ENCODE results near the gene TAF13. TPM values are rescaled to one million over a fixed set of nuclear protein-coding genes. Genes with fewer than 3 reads are reported as not detected.

TAF13 gene
- total RNA-seq, 1 donor from 2014 or later, result 48.4 TPM

- H3K27ac ChIP-seq, result no peak overlapping the region
- H3F3A ChIP-seq (ENCODE audit: low read depth), result peaks cover 18% of the 10 kb centered on the region
- peaks cover 5% of the 10 kb centered on the region for H3K27me3 ChIP-seq
- H2AFZ ChIP-seq (replicated peaks), result no peak overlapping the region
- H3K4me1 ChIP-seq, result peaks cover 2% of the 10 kb centered on the region
- H3K36me3 ChIP-seq, result no peaks in the 10 kb centered on the region
- Mint-ChIP-seq H3K27me3 (ENCODE audit: insufficient read depth, low read depth) (peaks cover 4% of the 10 kb centered on the region), H3K4me1 (peaks cover 8% of the 10 kb centered on the region), H3K4me3 (no peak overlapping the region), H3K27ac (no peak overlapping the region), H3K9me3 (no peaks in the 10 kb centered on the region), H3K36me3 (no peaks in the 10 kb centered on the region)
- TF ChIP-seq EZH2phosphoT487 (IDR thresholded peaks at IDR 0.05) (no peak), EZH2 (IDR thresholded peaks at IDR 0.05) (no peak), CTCF (IDR thresholded peaks at IDR 0.05) (no peak)
- no peak for DNase-seq (ENCODE audit: low spot score)
- no peak overlapping the region for H3K9ac ChIP-seq
- peaks cover 2% of the 10 kb centered on the region for H3K79me2 ChIP-seq (ENCODE audit: low read depth)
- no peaks in the 10 kb centered on the region for H4K20me1 ChIP-seq (ENCODE audit: low read depth)
- no peak overlapping the region for H3K4me3 ChIP-seq
- H3K9me3 ChIP-seq (ENCODE audit: low read depth), result no peaks in the 10 kb centered on the region
- no peak overlapping the region for H3K4me2 ChIP-seq
Measured at GRCh38 chr1:109045595-109045994, 30.2 kb downstream of the TAF13 start.

GRCh38 chr1:109041621-109042468 is 34.0 kb downstream of the TAF13 start, which contains the start of gene WDR47:
WDR47 (minus strand) TSS chr1:109042102; CDS start chr1:109023512, 18,590 bp downstream.
- Histone ChIP-seq H2AFZ (replicated peaks) (peak within 1 kb of the TSS; percentile 99), H3K4me2 (peak within 1 kb of the TSS; percentile 97), H3K9me3 (ENCODE audit: low read depth) (no peaks in the 10 kb centered on the region), H3F3A (ENCODE audit: low read depth) (peaks cover 26% of the 10 kb centered on the region), H3K79me2 (ENCODE audit: low read depth) (peaks cover 24% of the 10 kb centered on the region), H3K36me3 (no peaks in the 10 kb centered on the region), H3K27me3 (peaks cover 5% of the 10 kb centered on the region), H3K27ac (peak within 1 kb of the TSS; percentile 26), H3K9ac (no peak within 1 kb of the TSS), H4K20me1 (ENCODE audit: low read depth) (no peaks in the 10 kb centered on the region), H3K4me3 (peak within 1 kb of the TSS; percentile 85), H3K4me1 (peaks cover 8% of the 10 kb centered on the region)
- TF ChIP-seq CTCF (IDR thresholded peaks at IDR 0.05), result no peak
- peak; percentile 33 for TF ChIP-seq EZH2 (IDR thresholded peaks at IDR 0.05)
- peaks cover 4% of the 10 kb centered on the region for H3K27me3 Mint-ChIP-seq (ENCODE audit: insufficient read depth, low read depth)
- peak within 1 kb of the TSS; percentile 96 for H3K4me3 Mint-ChIP-seq
- H3K36me3 Mint-ChIP-seq, result no peaks in the 10 kb centered on the region
- H3K27ac Mint-ChIP-seq, result peak within 1 kb of the TSS; percentile 94
- peak; percentile 98 for DNase-seq (ENCODE audit: low spot score)
- no peaks in the 10 kb centered on the region for H3K9me3 Mint-ChIP-seq
- peaks cover 17% of the 10 kb centered on the region for H3K4me1 Mint-ChIP-seq

- Histone ChIP-seq H3K4me2 (peak overlapping the region; percentile 97), H3K9ac (no peak overlapping the region), H3F3A (ENCODE audit: low read depth) (peaks cover 26% of the 10 kb centered on the region), H4K20me1 (ENCODE audit: low read depth) (no peaks in the 10 kb centered on the region), H3K36me3 (no peaks in the 10 kb centered on the region), H3K27me3 (peaks cover 5% of the 10 kb centered on the region), H3K27ac (peak overlapping the region; percentile 26), H2AFZ (replicated peaks) (peak overlapping the region; percentile 63), H3K4me3 (peak overlapping the region; percentile 85), H3K4me1 (peaks cover 8% of the 10 kb centered on the region), H3K79me2 (ENCODE audit: low read depth) (peaks cover 24% of the 10 kb centered on the region), H3K9me3 (ENCODE audit: low read depth) (no peaks in the 10 kb centered on the region)
- TF ChIP-seq CTCF (IDR thresholded peaks at IDR 0.05) (no peak), EZH2phosphoT487 (IDR thresholded peaks at IDR 0.05) (peak; percentile 17), EZH2 (IDR thresholded peaks at IDR 0.05) (no peak)
- H3K9me3 Mint-ChIP-seq, result no peaks in the 10 kb centered on the region
- H3K4me1 Mint-ChIP-seq, result peaks cover 17% of the 10 kb centered on the region
- no peaks in the 10 kb centered on the region for H3K36me3 Mint-ChIP-seq
- peak overlapping the region; percentile 94 for H3K27ac Mint-ChIP-seq
- peaks cover 4% of the 10 kb centered on the region for H3K27me3 Mint-ChIP-seq (ENCODE audit: insufficient read depth, low read depth)
- peak overlapping the region; percentile 96 for H3K4me3 Mint-ChIP-seq
- DNase-seq (ENCODE audit: low spot score), result peak; percentile 72
Measured at GRCh38 chr1:109040989-109041620, 34.7 kb downstream of the TAF13 start.
